Measurements from ENCODE around the gene KCNH1. TPM values are rescaled to one million over a fixed set of nuclear protein-coding genes. Genes with fewer than 3 reads are reported as not detected.

KCNH1 gene
- total and polyA plus RNA-seq, 10 donors = not detected

DNA sequence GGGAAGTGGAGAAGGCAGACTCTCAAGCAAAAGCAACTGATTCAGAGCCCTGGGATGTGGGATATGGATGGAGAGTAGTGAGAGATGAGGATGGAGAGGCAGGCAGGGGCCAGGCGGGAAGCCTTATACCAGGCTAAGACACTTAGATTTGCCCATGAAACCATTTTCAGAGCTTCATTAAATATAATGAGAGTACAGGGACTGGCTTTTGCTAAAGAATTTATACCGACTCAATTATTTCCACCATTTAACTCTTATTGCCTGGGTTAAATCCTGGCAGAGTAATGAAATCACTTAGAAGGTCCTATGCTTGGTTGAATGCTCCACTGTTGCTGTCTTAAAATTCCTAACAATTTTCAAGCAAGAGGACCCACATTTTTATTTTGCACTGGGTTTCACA, 311.7 kb downstream of the KCNH1 start:
- TF ChIP-seq POLR2A (IDR thresholded peaks at IDR 0.05) (no peak), CTCF (IDR thresholded peaks at IDR 0.05 in 8 of 11, conservative IDR thresholded peaks at IDR 0.05 in 3 of 11) (no peak), POLR2AphosphoS5 (IDR thresholded peaks at IDR 0.05) (no peak)
- Histone ChIP-seq H3K36me3 (no peaks in the 10 kb centered on the region), H3K27me3 (replicated peaks in 1 of 7) (no peaks in the 10 kb centered on the region), H3K4me1 (no peaks in the 10 kb centered on the region), H3K27ac (no peak overlapping the region), H3K9me3 (no peaks in the 10 kb centered on the region), H3K4me3 (no peak overlapping the region)
- WGBS, 5 donors = 44 to 97% (median 73%) methylated on average over 2 of the region's 2 CpGs
- DNase-seq = no peak
- intact Hi-C loops (cut with DNase I; ENCODE audit: low total_unique reads) = no loop called here

- TF ChIP-seq POLR2A (IDR thresholded peaks at IDR 0.05) = no peak
- TF ChIP-seq POLR2AphosphoS5 (IDR thresholded peaks at IDR 0.05) = no peak
- no peak for TF ChIP-seq CTCF (IDR thresholded peaks at IDR 0.05 in 8 of 11, conservative IDR thresholded peaks at IDR 0.05 in 3 of 11)
- Histone ChIP-seq H3K4me3 (no peak overlapping the region), H3K27me3 (replicated peaks in 1 of 7) (no peaks in the 10 kb centered on the region), H3K36me3 (no peaks in the 10 kb centered on the region), H3K4me1 (no peaks in the 10 kb centered on the region), H3K9me3 (no peaks in the 10 kb centered on the region), H3K27ac (no peak overlapping the region)
- DNase-seq = no peak
- intact Hi-C loops (cut with DNase I; ENCODE audit: low total_unique reads) = no loop called here
- WGBS, 5 donors = 59 to 83% (median 75%) methylated on average over 3 of the region's 3 CpGs
Measured at GRCh38 chr1:210821615-210822014, 312.3 kb downstream of the KCNH1 start.

DNA sequence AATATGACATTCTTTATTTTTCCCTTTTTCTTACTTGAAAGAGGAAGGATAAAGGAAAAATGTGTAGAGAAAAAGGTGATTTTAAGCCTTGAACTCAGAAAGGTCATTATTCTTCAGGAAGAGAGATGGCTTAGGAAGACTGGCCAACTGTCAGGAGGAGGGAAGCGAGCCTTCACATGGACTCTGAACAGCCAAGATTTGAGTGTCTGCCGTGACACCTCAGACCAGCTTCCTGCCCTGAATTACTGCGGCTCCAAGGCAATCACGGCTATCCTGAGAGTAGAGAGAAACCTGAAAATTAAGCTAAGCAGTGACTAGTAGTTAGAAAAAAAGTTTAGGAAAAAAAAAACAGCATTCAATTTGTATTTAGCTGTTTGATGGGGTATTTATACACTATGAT, 314.7 kb downstream of the KCNH1 start:
- DNase-seq = no peak
- Histone ChIP-seq H3K27ac (no peak overlapping the region), H3K4me1 (no peaks in the 10 kb centered on the region), H3K4me3 (no peak overlapping the region), H3K27me3 (replicated peaks in 1 of 7) (no peaks in the 10 kb centered on the region), H3K36me3 (no peaks in the 10 kb centered on the region), H3K9me3 (no peaks in the 10 kb centered on the region)
- TF ChIP-seq CTCF (IDR thresholded peaks at IDR 0.05 in 8 of 11, conservative IDR thresholded peaks at IDR 0.05 in 3 of 11) = no peak
- TF ChIP-seq POLR2A (IDR thresholded peaks at IDR 0.05) = no peak
- TF ChIP-seq POLR2AphosphoS5 (IDR thresholded peaks at IDR 0.05) = no peak
- intact Hi-C loops (cut with DNase I; ENCODE audit: low total_unique reads) = no loop called here
- 69 to 80% (median 73%) methylated on average over 4 of the region's 4 CpGs for WGBS, 5 donors

- Histone ChIP-seq H3K4me1 (no peaks in the 10 kb centered on the region), H3K4me3 (no peak overlapping the region), H3K27me3 (replicated peaks in 1 of 7) (no peaks in the 10 kb centered on the region), H3K27ac (no peak overlapping the region), H3K36me3 (no peaks in the 10 kb centered on the region), H3K9me3 (no peaks in the 10 kb centered on the region)
- no peak for DNase-seq
- no peak for TF ChIP-seq POLR2AphosphoS5 (IDR thresholded peaks at IDR 0.05)
- no peak for TF ChIP-seq CTCF (IDR thresholded peaks at IDR 0.05 in 8 of 11, conservative IDR thresholded peaks at IDR 0.05 in 3 of 11)
- no peak for TF ChIP-seq POLR2A (IDR thresholded peaks at IDR 0.05)
- 42 to 58% (median 51%) methylated on average over 2 of the region's 2 CpGs for WGBS, 5 donors
- intact Hi-C loops (cut with DNase I; ENCODE audit: low total_unique reads) = no loop called here
Measured at GRCh38 chr1:210817385-210818275, 316.3 kb downstream of the KCNH1 start.
